ENCODE results near the gene STXBP6.

DNA sequence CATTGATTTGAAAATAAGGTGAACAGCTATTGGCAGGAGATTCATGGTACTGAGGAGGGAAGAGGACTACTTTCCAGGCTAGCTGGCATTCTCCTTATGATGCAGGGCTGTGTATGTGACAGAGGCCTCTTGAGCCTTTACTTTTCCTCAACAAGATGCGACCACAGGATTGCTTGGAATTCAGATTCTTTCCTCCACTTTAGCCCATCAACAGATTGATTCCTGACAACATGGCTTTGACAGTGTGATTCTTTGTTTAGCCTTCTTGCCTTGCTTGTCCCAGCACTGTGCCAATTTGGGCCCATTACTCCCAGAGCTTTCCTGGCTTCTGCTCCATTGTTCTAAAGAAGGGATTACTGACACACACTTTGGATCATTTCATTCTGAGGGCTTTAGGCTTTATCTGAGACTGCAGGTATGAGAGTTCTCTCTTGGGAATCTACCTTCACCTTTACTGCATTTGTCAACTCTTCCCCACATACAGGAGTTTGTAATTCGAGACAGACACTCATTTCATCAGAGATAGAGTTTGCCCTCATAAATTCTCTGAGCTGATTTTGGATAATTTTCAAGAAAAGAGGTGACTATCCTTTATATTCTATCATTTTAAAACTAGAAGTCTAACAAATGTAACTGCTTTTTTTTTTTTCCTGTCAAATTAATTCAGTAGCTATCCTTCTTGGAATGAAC is 209.6 kb downstream of the STXBP6 start:
- TF ChIP-seq, protein P1, sequence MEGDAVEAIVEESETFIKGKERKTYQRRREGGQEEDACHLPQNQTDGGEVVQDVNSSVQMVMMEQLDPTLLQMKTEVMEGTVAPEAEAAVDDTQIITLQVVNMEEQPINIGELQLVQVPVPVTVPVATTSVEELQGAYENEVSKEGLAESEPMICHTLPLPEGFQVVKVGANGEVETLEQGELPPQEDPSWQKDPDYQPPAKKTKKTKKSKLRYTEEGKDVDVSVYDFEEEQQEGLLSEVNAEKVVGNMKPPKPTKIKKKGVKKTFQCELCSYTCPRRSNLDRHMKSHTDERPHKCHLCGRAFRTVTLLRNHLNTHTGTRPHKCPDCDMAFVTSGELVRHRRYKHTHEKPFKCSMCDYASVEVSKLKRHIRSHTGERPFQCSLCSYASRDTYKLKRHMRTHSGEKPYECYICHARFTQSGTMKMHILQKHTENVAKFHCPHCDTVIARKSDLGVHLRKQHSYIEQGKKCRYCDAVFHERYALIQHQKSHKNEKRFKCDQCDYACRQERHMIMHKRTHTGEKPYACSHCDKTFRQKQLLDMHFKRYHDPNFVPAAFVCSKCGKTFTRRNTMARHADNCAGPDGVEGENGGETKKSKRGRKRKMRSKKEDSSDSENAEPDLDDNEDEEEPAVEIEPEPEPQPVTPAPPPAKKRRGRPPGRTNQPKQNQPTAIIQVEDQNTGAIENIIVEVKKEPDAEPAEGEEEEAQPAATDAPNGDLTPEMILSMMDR (IDR thresholded peaks at IDR 0.05; ENCODE audit: extremely low read depth in 1 of 2, insufficient read depth in 1 of 2, low read depth in 1 of 2, low read length in 2 of 2): no peak
- no peak for TF ChIP-seq GATA2 (IDR thresholded peaks at IDR 0.05; ENCODE audit: insufficient read depth, insufficient read length, low read depth, low read length)
- TF ChIP-seq, protein P2, sequence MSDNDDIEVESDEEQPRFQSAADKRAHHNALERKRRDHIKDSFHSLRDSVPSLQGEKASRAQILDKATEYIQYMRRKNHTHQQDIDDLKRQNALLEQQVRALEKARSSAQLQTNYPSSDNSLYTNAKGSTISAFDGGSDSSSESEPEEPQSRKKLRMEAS (IDR thresholded peaks at IDR 0.05; ENCODE audit: insufficient read depth, insufficient read length): no peak

Measured in endothelial cell of umbilical vein (primary cell).